ENCODE measurements around the gene LRRC27. TPM values are rescaled to one million over a fixed set of nuclear protein-coding genes. Genes with fewer than 3 reads are reported as not detected.
A peak's percentile ranks its signal among the peaks of the same experiment; 100 is the strongest.

LRRC27 gene
- total RNA-seq, 1 experiment from 2014 or later, result 4.1 TPM

DNA sequence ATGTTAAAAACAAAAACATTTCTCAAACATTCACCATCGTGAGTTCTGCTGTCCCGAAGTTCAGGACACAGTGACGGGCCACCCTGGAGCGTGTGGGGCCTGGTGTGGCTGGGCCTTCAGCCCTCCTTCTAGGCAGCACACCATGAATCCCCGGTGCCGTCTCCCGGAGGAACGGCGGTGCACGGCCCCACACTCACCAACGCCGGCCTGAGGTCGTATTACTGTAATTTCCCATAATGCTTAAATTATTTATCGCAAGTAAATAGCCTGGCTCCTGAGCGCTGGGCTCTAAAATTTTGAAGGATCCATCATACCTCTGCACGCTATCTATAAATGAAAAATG is 25.7 kb upstream of the LRRC27 start:
- ChIA-PET POLR2A (no interaction called here), CTCF (no interaction called here), RAD21 (ENCODE audit: low non-redundant PET in 1 of 2, low total read pairs in 2 of 2, uncharacterized antibody in 2 of 2, unreplicated experiment in 2 of 2) (no interaction called here)
- Histone ChIP-seq H3K27ac (ENCODE audit: low read depth, low read length) (no peak overlapping the region), H3K9me3 (ENCODE audit: control insufficient read depth in 1 of 2, insufficient read depth in 1 of 2, low read depth in 1 of 2, low read length in 2 of 2) (no peaks in the 10 kb centered on the region), H3K36me3 (ENCODE audit: control insufficient read depth in 1 of 2, insufficient read depth in 2 of 2, low read length in 2 of 2) (no peaks in the 10 kb centered on the region), H3K9me2 (ENCODE audit: insufficient read depth) (no peaks in the 10 kb centered on the region), H3K79me2 (ENCODE audit: insufficient read depth, low read length) (peaks cover 13% of the 10 kb centered on the region; the same call in 1 of the 2 replicates), H3K27me3 (ENCODE audit: insufficient read depth, low read length) (no peaks in the 10 kb centered on the region), H3K4me2 (ENCODE audit: low read length) (peak overlapping the region; percentile 71), H3K9ac (ENCODE audit: low read length) (no peak overlapping the region), H4K20me1 (ENCODE audit: insufficient read depth) (no peaks in the 10 kb centered on the region), H3K4me3 (replicated peaks in 1 of 2; ENCODE audit: low read depth in 1 of 2, low read length in 2 of 2) (peak overlapping the region in 1 of 2 experiments; percentile 61; a peak in 2 of 4 replicates), H3K4me1 (ENCODE audit: control insufficient read depth in 1 of 2, insufficient read depth in 2 of 2, low read length in 2 of 2) (peaks cover 6 to 18% of the 10 kb centered on the region in 2 experiments; a peak in 2 of 4 replicates), H2AFZ (ENCODE audit: low read depth, low read length, poor library complexity, severe bottlenecking) (no peak overlapping the region)
- DNase-seq (ENCODE audit: low read depth, low spot score) (no peak), ATAC-seq (no peak)
- intact Hi-C loops (cut with micrococcal nuclease), result no loop called here
- TF ChIP-seq RAD21 (IDR thresholded peaks at IDR 0.05; ENCODE audit: low read depth), result no peak
- BruUV-seq (replicated peaks), result TSS peak; percentile 40

DNA sequence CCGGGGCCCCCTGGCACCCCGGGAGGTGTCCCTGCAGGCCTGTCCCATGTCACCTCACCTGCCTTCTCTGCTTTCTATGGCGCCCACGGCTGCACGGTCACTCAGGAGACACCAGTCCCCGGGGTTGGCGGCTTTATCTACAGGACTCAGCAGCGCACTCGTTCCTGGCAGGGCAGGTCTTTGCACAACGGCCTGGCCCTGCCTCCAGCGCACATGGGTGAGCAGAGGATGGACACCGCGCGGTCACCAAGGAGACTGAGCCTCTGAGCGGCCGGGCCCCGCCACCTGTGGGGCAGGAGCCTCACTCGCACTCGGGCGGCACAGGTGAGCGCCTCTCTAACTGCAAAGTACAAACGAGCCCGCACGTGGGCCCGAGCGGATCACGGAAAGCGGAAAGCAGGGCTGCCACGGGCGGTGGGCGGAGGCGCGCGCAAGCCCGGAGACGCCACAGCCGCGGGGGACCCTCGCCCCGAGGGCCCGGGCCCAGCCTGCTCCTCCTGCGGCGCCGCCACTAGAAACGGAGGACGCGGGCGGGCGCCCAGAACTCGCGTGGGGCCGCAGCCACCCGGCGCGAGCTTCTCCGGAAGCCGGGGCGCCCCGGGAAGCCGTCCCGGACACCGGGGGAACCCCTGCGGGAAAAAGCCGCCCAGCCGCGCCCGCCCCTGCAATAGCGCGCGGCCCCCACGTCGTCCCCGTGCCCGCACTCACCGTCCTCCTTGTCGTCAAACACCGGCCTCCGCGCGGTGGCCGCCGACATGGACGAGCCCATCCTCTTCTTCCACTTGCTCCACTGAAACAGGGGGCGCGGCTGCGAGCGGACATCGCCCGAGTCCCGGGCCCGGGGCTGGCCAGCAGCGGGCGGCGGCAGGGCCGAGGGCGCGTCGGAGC is 24.9 kb upstream of the LRRC27 start:
- no peaks in the 10 kb centered on the region for H3K9me2 ChIP-seq (ENCODE audit: insufficient read depth)
- ChIA-PET POLR2A (no interaction called here), CTCF (no interaction called here), RAD21 (ENCODE audit: low non-redundant PET in 1 of 2, low total read pairs in 2 of 2, uncharacterized antibody in 2 of 2, unreplicated experiment in 2 of 2) (interaction anchor here in 1 of 2 experiments (0.6 to 0.9 kb wide), 2 partner anchors 13 to 24 kb away, joined by 4 to 6 read pairs; no protein-coding TSS in a partner anchor)
- intact Hi-C loops (cut with micrococcal nuclease), result no loop called here
- H3K79me2 ChIP-seq (ENCODE audit: insufficient read depth, low read length), result peaks cover 13% of the 10 kb centered on the region; the same call in 1 of the 2 replicates
- peak; percentile 41 for ATAC-seq
- peaks cover 12 to 26% of the 10 kb centered on the region in 2 experiments for H3K4me1 ChIP-seq (ENCODE audit: control insufficient read depth in 1 of 2, insufficient read depth in 2 of 2, low read length in 2 of 2)
- no peak overlapping the region for H2AFZ ChIP-seq (ENCODE audit: low read depth, low read length, poor library complexity, severe bottlenecking)
- TF ChIP-seq CEBPB (IDR thresholded peaks at IDR 0.05; ENCODE audit: low read depth) (no peak), FOSL1 (IDR thresholded peaks at IDR 0.05; ENCODE audit: low read depth) (no peak), SIN3A (IDR thresholded peaks at IDR 0.05; ENCODE audit: low read depth) (no peak), MAX (IDR thresholded peaks at IDR 0.05) (peak; percentile 61), ZFX (IDR thresholded peaks at IDR 0.05) (peak; percentile 30; the same call in 1 of the 2 replicates)
- TF ChIP-seq, protein P1, sequence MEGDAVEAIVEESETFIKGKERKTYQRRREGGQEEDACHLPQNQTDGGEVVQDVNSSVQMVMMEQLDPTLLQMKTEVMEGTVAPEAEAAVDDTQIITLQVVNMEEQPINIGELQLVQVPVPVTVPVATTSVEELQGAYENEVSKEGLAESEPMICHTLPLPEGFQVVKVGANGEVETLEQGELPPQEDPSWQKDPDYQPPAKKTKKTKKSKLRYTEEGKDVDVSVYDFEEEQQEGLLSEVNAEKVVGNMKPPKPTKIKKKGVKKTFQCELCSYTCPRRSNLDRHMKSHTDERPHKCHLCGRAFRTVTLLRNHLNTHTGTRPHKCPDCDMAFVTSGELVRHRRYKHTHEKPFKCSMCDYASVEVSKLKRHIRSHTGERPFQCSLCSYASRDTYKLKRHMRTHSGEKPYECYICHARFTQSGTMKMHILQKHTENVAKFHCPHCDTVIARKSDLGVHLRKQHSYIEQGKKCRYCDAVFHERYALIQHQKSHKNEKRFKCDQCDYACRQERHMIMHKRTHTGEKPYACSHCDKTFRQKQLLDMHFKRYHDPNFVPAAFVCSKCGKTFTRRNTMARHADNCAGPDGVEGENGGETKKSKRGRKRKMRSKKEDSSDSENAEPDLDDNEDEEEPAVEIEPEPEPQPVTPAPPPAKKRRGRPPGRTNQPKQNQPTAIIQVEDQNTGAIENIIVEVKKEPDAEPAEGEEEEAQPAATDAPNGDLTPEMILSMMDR (IDR thresholded peaks at IDR 0.05 in 2 of 3, conservative IDR thresholded peaks at IDR 0.05 in 1 of 3; ENCODE audit: borderline replicate concordance in 1 of 3, insufficient read depth in 1 of 3, low read depth in 2 of 3, low read length in 2 of 3), result no peak
- no peak for DNase-seq (ENCODE audit: low read depth, low spot score)
- no peaks in the 10 kb centered on the region for H3K36me3 ChIP-seq (ENCODE audit: control insufficient read depth in 1 of 2, insufficient read depth in 2 of 2, low read length in 2 of 2)
- peak overlapping the region; percentile 60 for H3K9ac ChIP-seq (ENCODE audit: low read length)
- H4K20me1 ChIP-seq (ENCODE audit: insufficient read depth), result no peaks in the 10 kb centered on the region
- H3K4me2 ChIP-seq (ENCODE audit: low read length), result peak overlapping the region; percentile 71
- H3K27me3 ChIP-seq (ENCODE audit: insufficient read depth, low read length), result no peaks in the 10 kb centered on the region
- H3K9me3 ChIP-seq (ENCODE audit: control insufficient read depth in 1 of 2, insufficient read depth in 1 of 2, low read depth in 1 of 2, low read length in 2 of 2), result no peaks in the 10 kb centered on the region
- H3K4me3 ChIP-seq (replicated peaks in 1 of 2; ENCODE audit: low read depth in 1 of 2, low read length in 2 of 2), result peak overlapping the region; percentile 46 to 61
- no TSS peak for BruUV-seq (replicated peaks)
- peak overlapping the region; percentile 48; the same call in 1 of the 2 replicates for H3K27ac ChIP-seq (ENCODE audit: low read depth, low read length)
